ENCODE measurements around the gene RUNX2. TPM values are rescaled to one million over a fixed set of nuclear protein-coding genes. Genes with fewer than 3 reads are reported as not detected.

Gene RUNX2
- total and polyA plus RNA-seq, 10 donors, result 0.86 to 9.4 (median 6.6) TPM

- Histone ChIP-seq H3K27ac (no peak overlapping the region), H3K27me3 (replicated peaks in 1 of 7) (no peaks in the 10 kb centered on the region), H3K9me3 (no peaks in the 10 kb centered on the region), H3K4me1 (no peaks in the 10 kb centered on the region), H3K4me3 (no peak overlapping the region), H3K36me3 (no peaks in the 10 kb centered on the region)
- no peak for TF ChIP-seq CTCF (IDR thresholded peaks at IDR 0.05 in 8 of 11, conservative IDR thresholded peaks at IDR 0.05 in 3 of 11)
- TF ChIP-seq POLR2AphosphoS5 (IDR thresholded peaks at IDR 0.05), result no peak
- no peak for TF ChIP-seq POLR2A (IDR thresholded peaks at IDR 0.05)
- no peak for DNase-seq
- intact Hi-C loops (cut with DNase I; ENCODE audit: low total_unique reads), result no loop called here
- 88 to 99% (median 93%) methylated on average over 4 of the region's 4 CpGs for WGBS, 5 donors
Observed at GRCh38 chr6:45470131-45470738, 142.1 kb downstream of the RUNX2 start.

GRCh38 chr6:45472382-45472781 lies 144.3 kb downstream of the RUNX2 start:
- intact Hi-C loops (cut with DNase I; ENCODE audit: low total_unique reads), result no loop called here
- H3K4me3 ChIP-seq, result no peak overlapping the region
- no peak for TF ChIP-seq CTCF (IDR thresholded peaks at IDR 0.05 in 8 of 11, conservative IDR thresholded peaks at IDR 0.05 in 3 of 11)
- no peak for TF ChIP-seq POLR2A (IDR thresholded peaks at IDR 0.05)
- TF ChIP-seq POLR2AphosphoS5 (IDR thresholded peaks at IDR 0.05), result no peak
- H3K27ac ChIP-seq, result peak overlapping the region in 1 of 8 donors; percentile 0
- no peaks in the 10 kb centered on the region for H3K36me3 ChIP-seq
- H3K4me1 ChIP-seq, result peaks cover 0 to 2% (median 0%) of the 10 kb centered on the region in 6 donors
- H3K27me3 ChIP-seq (replicated peaks in 1 of 7), result no peaks in the 10 kb centered on the region
- no peaks in the 10 kb centered on the region for H3K9me3 ChIP-seq
- 79 to 85% (median 85%) methylated on average over 7 of the region's 7 CpGs for WGBS, 5 donors
- DNase-seq, result no peak

DNA sequence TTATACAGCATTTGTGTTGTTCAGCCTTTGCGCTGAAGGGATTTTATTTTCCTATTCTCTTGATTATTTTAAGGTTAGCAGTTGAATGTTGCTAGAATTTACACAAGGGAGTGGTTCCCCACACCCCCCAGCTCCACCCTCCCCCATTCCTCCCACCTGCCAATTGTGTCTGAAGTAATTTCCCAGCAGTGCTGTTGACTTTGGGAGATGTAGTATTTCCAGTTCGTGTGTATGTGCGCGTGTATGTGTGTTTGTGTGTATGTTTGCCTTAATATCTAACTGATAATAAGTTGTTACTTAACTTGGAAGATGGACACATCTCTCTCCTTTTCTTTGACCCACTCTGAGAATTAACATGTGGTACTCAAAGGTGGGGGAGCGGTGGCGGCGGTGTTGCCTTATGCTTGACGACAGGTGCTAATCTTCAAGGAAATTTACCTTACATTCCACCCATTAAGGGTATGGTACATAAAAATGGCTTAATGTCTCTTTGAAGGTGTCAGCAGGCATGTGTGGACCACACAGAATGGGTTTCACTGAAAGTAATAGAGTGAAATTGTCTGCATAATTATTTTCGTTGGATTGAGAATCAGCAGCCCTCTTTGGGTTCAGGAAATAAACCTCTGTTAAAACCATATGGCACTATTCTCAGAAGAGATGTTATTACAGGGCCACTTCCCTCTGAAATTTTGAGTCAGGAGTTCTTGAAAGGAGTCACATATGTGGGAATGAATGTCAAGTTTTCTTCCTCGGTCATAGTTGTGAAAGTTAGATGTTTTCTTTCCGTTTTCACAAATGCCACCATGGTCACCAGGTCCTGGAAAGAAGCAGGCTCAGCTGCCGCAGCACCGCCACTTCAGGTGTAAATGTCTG lies 145.2 kb downstream of the RUNX2 start:
- no peak for DNase-seq

More for the DNA sequence above, 145.2 kb downstream of the RUNX2 start:
- no peak for TF ChIP-seq POLR2AphosphoS5 (IDR thresholded peaks at IDR 0.05)
- TF ChIP-seq POLR2A (IDR thresholded peaks at IDR 0.05), result no peak
- TF ChIP-seq CTCF (IDR thresholded peaks at IDR 0.05 in 8 of 11, conservative IDR thresholded peaks at IDR 0.05 in 3 of 11), result no peak
- 86 to 89% (median 88%) methylated on average over 13 of the region's 13 CpGs for WGBS, 5 donors
- Histone ChIP-seq H3K27me3 (replicated peaks in 1 of 7) (no peaks in the 10 kb centered on the region), H3K9me3 (no peaks in the 10 kb centered on the region), H3K4me3 (no peak overlapping the region), H3K4me1 (peaks cover 0 to 9% (median 1%) of the 10 kb centered on the region in 6 donors), H3K27ac (peak overlapping the region in 1 of 8 donors; percentile 0), H3K36me3 (no peaks in the 10 kb centered on the region)
- intact Hi-C loops (cut with DNase I; ENCODE audit: low total_unique reads), result no loop called here

All from spleen (tissue), 11 donors.